AG08396 (cell line): ENCODE results near the gene FGF14.

Source experiments
- DNase-seq: peaks from one replicate; pipeline ENCODE4 v3.0.0; 2012; ENCODE audit warnings: low spot score, mixed read lengths

The FGF14 gene

GRCh38 chr13:101661839-101662238 is 740.0 kb downstream of the FGF14 start:
- DNase-seq: no peak
